Uterus (tissue), 2 donors: ENCODE data around the gene AHI1.

Source experiments
- POLR2A ChIP-seq, 2 donors: fragments of 450-650 bp; IDR thresholded peaks; one replicate each; pipeline ENCODE4 v1.6.1; 2016; ENCODE audit warnings: antibody characterized with exemption in 2 of 2, mild to moderate bottlenecking in 1 of 2, moderate library complexity in 1 of 2
- TF ChIP-seq, protein P1 (sequence below), 4 experiments: fragments of 200-600 bp in 2 of 4; fragments of 450-650 bp in 2 of 4; sonication (generic) in 2 of 4; IDR thresholded peaks; one replicate each; pipeline ENCODE4 v1.5.1; 2016 to 2019; ENCODE audit warnings: antibody characterized with exemption in 4 of 4, mild to moderate bottlenecking in 2 of 4, moderate library complexity in 1 of 4

DNA sequence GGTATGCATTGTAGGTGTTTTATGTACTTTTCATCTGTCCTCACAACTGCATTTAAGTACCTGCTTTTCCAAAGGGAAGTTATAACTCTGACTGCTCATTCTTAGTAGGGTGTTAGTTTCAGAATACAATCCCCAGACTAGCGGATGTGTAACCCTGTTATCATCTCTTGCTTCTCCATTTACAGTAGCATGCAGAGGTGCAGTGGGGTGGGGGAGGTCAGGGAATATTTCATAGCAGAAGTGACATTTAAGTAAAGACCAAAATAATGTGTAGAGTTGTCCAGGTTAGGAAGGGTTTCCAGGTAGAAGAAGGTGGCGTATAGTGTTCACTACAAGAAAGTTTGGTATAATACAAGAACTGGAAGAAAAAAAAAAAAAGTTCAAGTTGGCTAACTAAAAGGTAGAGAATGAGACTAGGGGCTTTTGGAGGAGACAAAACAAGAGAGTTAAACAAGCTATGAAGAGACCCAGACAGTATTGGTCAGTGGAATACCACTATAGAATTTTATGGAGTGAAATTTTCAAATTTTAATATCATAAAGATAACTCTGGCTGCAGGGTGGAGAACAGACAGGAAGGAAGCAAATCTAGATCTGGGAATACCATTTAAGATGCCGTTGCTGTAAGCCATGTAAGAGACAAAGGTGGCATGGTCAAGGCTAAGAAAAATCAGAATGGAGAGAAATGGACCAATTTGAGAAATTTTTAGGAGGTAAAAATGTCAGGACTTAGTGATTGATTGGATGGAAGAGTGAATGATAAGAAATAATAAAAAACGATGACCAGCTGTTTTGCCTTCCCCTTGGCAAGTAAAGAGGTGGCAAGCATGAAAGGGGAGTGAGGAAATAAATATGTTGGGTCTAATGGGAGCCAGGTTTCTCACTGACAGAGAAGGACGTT, 2.2 kb upstream of the AHI1 start:
- TF ChIP-seq, protein P1, sequence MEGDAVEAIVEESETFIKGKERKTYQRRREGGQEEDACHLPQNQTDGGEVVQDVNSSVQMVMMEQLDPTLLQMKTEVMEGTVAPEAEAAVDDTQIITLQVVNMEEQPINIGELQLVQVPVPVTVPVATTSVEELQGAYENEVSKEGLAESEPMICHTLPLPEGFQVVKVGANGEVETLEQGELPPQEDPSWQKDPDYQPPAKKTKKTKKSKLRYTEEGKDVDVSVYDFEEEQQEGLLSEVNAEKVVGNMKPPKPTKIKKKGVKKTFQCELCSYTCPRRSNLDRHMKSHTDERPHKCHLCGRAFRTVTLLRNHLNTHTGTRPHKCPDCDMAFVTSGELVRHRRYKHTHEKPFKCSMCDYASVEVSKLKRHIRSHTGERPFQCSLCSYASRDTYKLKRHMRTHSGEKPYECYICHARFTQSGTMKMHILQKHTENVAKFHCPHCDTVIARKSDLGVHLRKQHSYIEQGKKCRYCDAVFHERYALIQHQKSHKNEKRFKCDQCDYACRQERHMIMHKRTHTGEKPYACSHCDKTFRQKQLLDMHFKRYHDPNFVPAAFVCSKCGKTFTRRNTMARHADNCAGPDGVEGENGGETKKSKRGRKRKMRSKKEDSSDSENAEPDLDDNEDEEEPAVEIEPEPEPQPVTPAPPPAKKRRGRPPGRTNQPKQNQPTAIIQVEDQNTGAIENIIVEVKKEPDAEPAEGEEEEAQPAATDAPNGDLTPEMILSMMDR (IDR thresholded peaks at IDR 0.05) = no peak
- TF ChIP-seq POLR2A (IDR thresholded peaks at IDR 0.05) = no peak
